22Rv1 (cell line): Measurements from ENCODE around the gene ABCC5.

Experiments
- H3K27ac ChIP-seq: fragments of 450-650 bp; 2 replicates; pipeline ENCODE4 v1.5.1; 2017
- ZFX ChIP-seq: fragments of 450-650 bp; IDR thresholded peaks from 2 replicates; pipeline ENCODE4 v1.6.1; 2017; ENCODE audit warnings: antibody characterized with exemption, borderline replicate concordance
- TF ChIP-seq, protein P1 (sequence below): fragments of 450-650 bp; IDR thresholded peaks from 2 replicates; pipeline ENCODE4 v1.5.1; 2017; ENCODE audit warnings: mild to moderate bottlenecking

Gene ABCC5

DNA sequence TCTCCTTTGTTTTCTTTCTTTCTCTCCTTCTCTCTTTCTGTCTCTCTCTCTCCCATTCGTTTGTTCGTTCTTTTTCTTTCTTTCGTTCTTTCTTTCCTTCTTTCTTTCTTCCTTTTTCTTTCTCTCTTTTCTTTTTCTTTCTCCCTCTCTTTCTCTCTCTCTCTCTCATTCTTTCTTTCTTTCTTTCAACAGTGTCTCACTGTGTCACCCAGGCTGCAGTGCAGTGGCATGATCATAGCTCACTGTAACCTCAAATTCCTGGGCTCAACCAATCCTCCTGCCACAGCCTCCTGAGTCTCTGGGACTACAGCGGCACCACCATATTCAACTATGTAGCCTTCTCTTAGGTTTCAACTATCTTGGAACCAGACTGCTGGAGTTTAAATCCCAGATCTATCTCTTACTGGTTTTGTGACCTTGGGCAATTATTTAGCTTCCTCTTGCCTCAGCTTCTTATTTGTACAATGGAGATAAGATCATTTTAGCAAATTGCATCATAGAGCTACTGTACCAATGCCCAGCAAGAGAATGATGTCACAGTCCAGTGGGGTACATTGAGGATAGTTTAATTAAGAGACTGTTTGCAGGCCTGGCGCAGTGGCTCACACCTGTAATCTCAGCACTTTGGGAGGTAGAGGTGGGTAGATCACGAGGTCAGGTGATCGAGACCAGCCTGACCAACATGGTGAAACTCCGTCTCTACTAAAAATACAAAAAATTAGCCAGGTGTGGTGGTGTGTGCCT is 105.7 kb downstream of the ABCC5 start:
- TF ChIP-seq, protein P1, sequence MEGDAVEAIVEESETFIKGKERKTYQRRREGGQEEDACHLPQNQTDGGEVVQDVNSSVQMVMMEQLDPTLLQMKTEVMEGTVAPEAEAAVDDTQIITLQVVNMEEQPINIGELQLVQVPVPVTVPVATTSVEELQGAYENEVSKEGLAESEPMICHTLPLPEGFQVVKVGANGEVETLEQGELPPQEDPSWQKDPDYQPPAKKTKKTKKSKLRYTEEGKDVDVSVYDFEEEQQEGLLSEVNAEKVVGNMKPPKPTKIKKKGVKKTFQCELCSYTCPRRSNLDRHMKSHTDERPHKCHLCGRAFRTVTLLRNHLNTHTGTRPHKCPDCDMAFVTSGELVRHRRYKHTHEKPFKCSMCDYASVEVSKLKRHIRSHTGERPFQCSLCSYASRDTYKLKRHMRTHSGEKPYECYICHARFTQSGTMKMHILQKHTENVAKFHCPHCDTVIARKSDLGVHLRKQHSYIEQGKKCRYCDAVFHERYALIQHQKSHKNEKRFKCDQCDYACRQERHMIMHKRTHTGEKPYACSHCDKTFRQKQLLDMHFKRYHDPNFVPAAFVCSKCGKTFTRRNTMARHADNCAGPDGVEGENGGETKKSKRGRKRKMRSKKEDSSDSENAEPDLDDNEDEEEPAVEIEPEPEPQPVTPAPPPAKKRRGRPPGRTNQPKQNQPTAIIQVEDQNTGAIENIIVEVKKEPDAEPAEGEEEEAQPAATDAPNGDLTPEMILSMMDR: no peak
- TF ChIP-seq ZFX: no peak
- H3K27ac ChIP-seq: no peak overlapping the region

DNA sequence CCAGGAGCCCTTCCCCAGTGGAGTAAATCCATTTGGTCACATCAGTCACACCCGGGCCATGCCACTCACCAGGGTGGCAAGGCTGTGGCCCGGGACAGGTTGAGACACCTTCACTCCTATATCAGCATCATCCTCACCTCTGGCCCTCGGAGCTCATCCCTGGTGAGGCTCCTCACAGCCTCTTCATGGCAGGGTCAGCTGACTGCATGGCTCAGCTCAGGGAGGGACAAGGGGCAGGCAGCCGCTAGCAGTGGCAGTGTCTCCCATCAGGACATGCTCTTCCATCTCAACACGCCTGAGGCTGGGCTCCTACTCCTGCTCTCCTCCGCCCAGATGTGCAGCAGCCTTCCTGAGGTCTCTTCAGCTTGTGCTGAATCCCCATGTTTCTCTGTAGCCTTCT is 106.6 kb downstream of the ABCC5 start:
- TF ChIP-seq ZFX: no peak
- TF ChIP-seq, protein P1: no peak
- H3K27ac ChIP-seq: no peak overlapping the region

DNA sequence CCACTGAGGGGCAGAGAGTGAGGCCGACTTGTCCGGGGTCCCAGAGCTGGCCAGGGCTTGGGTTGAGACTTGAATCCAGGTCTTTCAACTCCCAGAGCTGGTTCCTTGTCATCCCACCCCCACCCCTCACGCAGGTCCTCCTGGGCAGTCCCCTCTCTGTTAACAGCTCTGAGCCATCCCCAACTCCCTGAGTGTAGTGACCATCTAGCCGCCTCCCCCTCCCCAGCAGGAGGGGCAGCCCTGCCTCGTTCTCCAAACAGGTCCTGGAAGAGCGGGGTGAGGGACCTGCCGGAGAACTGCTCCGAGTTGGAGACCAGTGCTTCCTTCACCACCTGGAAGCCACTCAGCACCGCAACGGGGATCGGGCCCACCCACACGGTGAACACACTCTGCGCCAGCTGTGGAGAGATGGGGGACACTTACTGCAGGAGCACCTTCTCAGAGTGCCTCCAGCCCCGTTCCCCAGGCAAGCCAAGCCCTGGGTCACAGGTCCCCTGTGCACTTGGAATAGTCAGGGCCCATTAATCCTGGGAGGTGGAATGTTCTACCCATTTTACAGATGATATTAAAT is 108.6 kb downstream of the ABCC5 start:
- TF ChIP-seq, protein P1: no peak
- TF ChIP-seq ZFX: no peak
- H3K27ac ChIP-seq: no peak overlapping the region

DNA sequence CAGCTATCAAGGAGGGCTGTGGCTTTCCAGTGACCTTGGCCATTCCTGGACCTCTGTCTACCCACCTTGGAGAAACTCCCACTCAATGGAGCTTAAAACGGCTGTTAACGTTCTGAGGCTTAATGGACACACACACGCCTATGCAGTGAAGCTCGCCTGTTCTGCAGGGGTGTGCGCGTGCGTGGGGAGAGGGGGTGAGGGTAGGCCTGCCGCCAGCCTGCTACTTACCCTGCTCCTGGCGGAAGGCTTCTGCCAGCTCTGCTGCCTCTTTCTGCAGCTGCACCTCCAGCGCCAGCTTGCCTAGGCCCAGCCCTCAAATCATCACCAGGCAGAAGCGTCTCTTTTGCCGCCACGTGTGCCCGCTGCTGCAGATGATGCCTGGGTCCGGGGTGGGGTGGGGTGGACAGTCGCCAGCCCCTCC is 109.8 kb downstream of the ABCC5 start:
- TF ChIP-seq, protein P1: no peak
- TF ChIP-seq ZFX: no peak
- no peak overlapping the region for H3K27ac ChIP-seq

DNA sequence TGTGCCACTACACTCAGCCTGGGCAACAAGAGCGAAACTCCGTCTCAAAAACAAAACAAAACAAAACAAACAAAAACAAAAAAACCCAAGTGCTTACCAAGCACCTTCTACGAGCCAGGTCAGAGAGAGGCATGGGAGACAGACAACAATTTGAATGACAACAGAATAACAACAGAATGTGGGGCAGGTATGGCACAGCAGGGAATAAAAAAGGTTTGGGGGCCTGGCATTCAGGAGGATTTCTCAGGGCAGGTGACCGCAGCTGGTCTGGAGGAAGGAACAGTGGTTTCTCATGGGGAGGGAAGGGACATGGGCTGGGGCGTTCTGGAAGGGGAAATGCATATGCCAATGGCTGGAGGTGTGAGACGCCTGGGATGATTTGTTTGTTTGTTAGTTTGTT is 110.5 kb downstream of the ABCC5 start:
- TF ChIP-seq ZFX: no peak
- TF ChIP-seq, protein P1: no peak
- no peak overlapping the region for H3K27ac ChIP-seq

DNA sequence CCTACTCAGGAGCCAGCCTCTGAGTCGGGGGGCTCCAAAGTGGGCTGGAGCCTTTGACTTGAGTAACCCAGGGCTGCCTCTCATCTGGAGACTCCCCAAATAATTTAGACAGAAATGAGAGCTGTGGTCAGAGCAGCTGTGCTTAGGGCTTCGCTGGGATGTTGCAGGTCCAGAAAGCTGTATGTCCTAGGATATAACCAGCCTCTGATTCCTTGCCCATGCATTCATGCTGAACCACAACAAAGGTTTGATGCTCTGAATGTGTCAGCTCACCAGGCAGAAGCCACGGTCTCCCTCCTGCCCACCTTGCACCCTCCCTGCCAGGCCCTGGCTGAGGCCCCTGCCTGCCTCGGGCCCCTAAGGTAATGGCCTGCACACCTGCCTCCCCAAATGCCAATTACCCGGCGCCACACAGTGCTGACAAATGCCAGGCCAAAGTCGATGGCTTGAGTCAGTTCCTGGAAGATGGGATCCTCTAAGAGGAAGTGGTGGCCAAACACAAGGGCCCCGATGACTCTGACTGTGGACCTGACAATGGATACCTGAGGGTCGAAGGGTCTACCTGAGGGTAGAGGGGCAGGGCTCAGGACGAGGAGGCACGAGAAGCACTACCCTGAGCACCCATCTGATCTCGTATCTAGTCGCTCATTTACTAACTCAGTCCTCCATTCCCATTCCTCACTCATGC is 111.3 kb downstream of the ABCC5 start:
- H3K27ac ChIP-seq: no peak overlapping the region
- TF ChIP-seq, protein P1: no peak
- TF ChIP-seq ZFX: no peak
